HCT116 (cell line): ENCODE data around the gene KRTAP16-1. TPM values are rescaled to one million over a fixed set of nuclear protein-coding genes. Genes with fewer than 3 reads are reported as not detected.

ENCODE experiments used
- ATAC-seq: fragments of 200-7000 bp; cut with Tn5 transposase; 2 replicates; pipeline ENCODE4 v1.9.1; 2020; ENCODE audit warnings: mild to moderate bottlenecking, moderate library complexity
- BruUV-seq: library from RNA; stranded (reverse); fragments of 400-500 nt; replicated peaks from 2 replicates; lab custom pipeline; 2021; lab: Mats Ljungman, UMichigan
- CTCF ChIA-PET: fragments of 300-600 bp; sonication (Branson Sonifier 250); formaldehyde crosslinking; loops from one replicate; lab custom pipeline; 2021; ENCODE audit warnings: antibody characterized with exemption; lab: Charles Lee
- POLR2A ChIA-PET: fragments of 300-600, 350-600 bp; sonication (Branson Sonifier 250); formaldehyde crosslinking; loops from one replicate; lab custom pipeline; 2021; ENCODE audit warnings: antibody characterized with exemption; lab: Charles Lee
- RAD21 ChIA-PET, 2 experiments: fragments of 300-600 bp; sonication (Branson Sonifier 250); formaldehyde crosslinking; loops; one replicate each; lab custom pipeline; 2023; ENCODE audit warnings: low total read pairs in 2 of 2; ENCODE audit not compliant: uncharacterized antibody in 2 of 2, unreplicated experiment in 2 of 2, low non-redundant PET in 1 of 2; lab: Charles Lee
- DNase-seq: peaks from one replicate; pipeline ENCODE4 v3.0.0-alpha.2; 2010; ENCODE audit warnings: low read depth, low spot score
- H2AFZ ChIP-seq: fragments of 200-600 bp; shearing (Covaris generic), sonication (generic); 2 replicates; pipeline ENCODE4 v1.6.1; 2017; ENCODE audit warnings: low read depth, mixed run types, mixed read lengths, antibody characterized with exemption, low read length; ENCODE audit not compliant: poor library complexity, severe bottlenecking
- H3K27ac ChIP-seq: 2 replicates; pipeline ENCODE4 v1.5.1; 2012; ENCODE audit warnings: low read depth, low read length
- H3K27me3 ChIP-seq: fragments of 200-600 bp; sonication (generic); 2 replicates; pipeline ENCODE4 v1.6.1; 2016; ENCODE audit warnings: mixed run types, low read length, mixed read lengths; ENCODE audit not compliant: insufficient read depth
- H3K36me3 ChIP-seq, 2 experiments: fragments of 200-500 bp in 1 of 2; fragments of 200-600 bp in 1 of 2; sonication (Bioruptor generic) in 1 of 2; sonication (generic) in 1 of 2; 2 replicates each; pipeline versions ENCODE4 v1.5.1 to v1.6.1; 2014 to 2016; ENCODE audit warnings: low read length in 2 of 2, inconsistent platforms in 1 of 2, mixed read lengths in 1 of 2, mixed run types in 1 of 2; ENCODE audit not compliant: insufficient read depth in 2 of 2, control insufficient read depth in 1 of 2
- H3K4me1 ChIP-seq, 2 experiments: fragments of 200-600 bp in 1 of 2; sonication (generic) in 1 of 2; 2 replicates each; pipeline versions ENCODE4 v1.5.1 to v1.6.1; 2012 to 2017; ENCODE audit warnings: low read length in 2 of 2, inconsistent platforms in 1 of 2, mild to moderate bottlenecking in 1 of 2, mixed read lengths in 1 of 2, mixed run types in 1 of 2, moderate library complexity in 1 of 2; ENCODE audit not compliant: insufficient read depth in 2 of 2, control insufficient read depth in 1 of 2
- H3K4me2 ChIP-seq: fragments of 200-600 bp; sonication (generic); 2 replicates; pipeline ENCODE4 v1.6.1; 2017; ENCODE audit warnings: mixed run types, low read length, mixed read lengths
- H3K4me3 ChIP-seq, 2 experiments: fragments of 200-600 bp in 1 of 2; sonication (generic) in 1 of 2; replicated peaks in 1 of 2; 2 replicates each; pipeline ENCODE4 v1.5.1; 2011 to 2016; ENCODE audit warnings: low read length in 2 of 2, control low read depth in 1 of 2, low read depth in 1 of 2, mild to moderate bottlenecking in 1 of 2, mixed read lengths in 1 of 2, mixed run types in 1 of 2
- H3K79me2 ChIP-seq: fragments of 200-600 bp; sonication (generic); 2 replicates; pipeline ENCODE4 v1.6.1; 2017; ENCODE audit warnings: mild to moderate bottlenecking, mixed run types, low read length, moderate library complexity, mixed read lengths; ENCODE audit not compliant: insufficient read depth
- H3K9ac ChIP-seq: fragments of 200-600 bp; sonication (generic); 2 replicates; pipeline ENCODE4 v1.6.1; 2016; ENCODE audit warnings: low read length, mixed read lengths
- H3K9me2 ChIP-seq: fragments of 200-600 bp; sonication (generic), shearing (Covaris generic); 2 replicates; pipeline ENCODE4 v1.6.1; 2017; ENCODE audit warnings: mixed run types, mild to moderate bottlenecking, moderate library complexity; ENCODE audit not compliant: insufficient read depth
- H3K9me3 ChIP-seq, 2 experiments: fragments of 200-500 bp in 1 of 2; fragments of 200-600 bp in 1 of 2; sonication (Bioruptor generic) in 1 of 2; sonication (generic) in 1 of 2; 2 replicates each; pipeline ENCODE4 v1.6.1; 2014 to 2017; ENCODE audit warnings: low read length in 2 of 2, mixed read lengths in 2 of 2, inconsistent platforms in 1 of 2, low read depth in 1 of 2, mild to moderate bottlenecking in 1 of 2, mixed run types in 1 of 2, moderate library complexity in 1 of 2; ENCODE audit not compliant: control insufficient read depth in 1 of 2, insufficient read depth in 1 of 2
- H4K20me1 ChIP-seq: fragments of 200-600 bp; sonication (generic), shearing (Covaris generic); 2 replicates; pipeline ENCODE4 v1.6.1; 2017; ENCODE audit warnings: mixed run types, mild to moderate bottlenecking, moderate library complexity; ENCODE audit not compliant: insufficient read depth
- ATF3 ChIP-seq: IDR thresholded peaks from 2 replicates; pipeline ENCODE4 v1.6.1; 2012
- CEBPB ChIP-seq: IDR thresholded peaks from 2 replicates; pipeline ENCODE4 v1.6.1; 2012; ENCODE audit warnings: low read depth
- ELF1 ChIP-seq: IDR thresholded peaks from 2 replicates; pipeline ENCODE4 v1.6.1; 2012; ENCODE audit warnings: low read depth, borderline replicate concordance
- EZH2 ChIP-seq: fragments of 200-600 bp; sonication (generic); IDR thresholded peaks from 2 replicates; pipeline ENCODE4 v1.6.1; 2017; ENCODE audit warnings: antibody characterized with exemption, mixed run types
- FOSL1 ChIP-seq: IDR thresholded peaks from 2 replicates; pipeline ENCODE4 v1.6.1; 2012; ENCODE audit warnings: low read depth
- JUND ChIP-seq: IDR thresholded peaks from 2 replicates; pipeline ENCODE4 v1.6.1; 2012
- MAX ChIP-seq: IDR thresholded peaks from 2 replicates; pipeline ENCODE4 v1.6.1; 2012
- POLR2A ChIP-seq: IDR thresholded peaks from 2 replicates; pipeline ENCODE4 v1.7.0; 2011; ENCODE audit warnings: borderline replicate concordance; ENCODE audit not compliant: insufficient read depth, insufficient read length; ENCODE audit errors: extremely low read depth
- POLR2AphosphoS5 ChIP-seq: IDR thresholded peaks from 2 replicates; pipeline ENCODE4 v1.6.1; 2011; ENCODE audit warnings: mild to moderate bottlenecking, low read depth, low read length, moderate library complexity
- RAD21 ChIP-seq: IDR thresholded peaks from 2 replicates; pipeline ENCODE4 v1.6.1; 2012; ENCODE audit warnings: low read depth, mild to moderate bottlenecking
- SIN3A ChIP-seq: IDR thresholded peaks from 2 replicates; pipeline ENCODE4 v1.6.1; 2012; ENCODE audit warnings: low read depth
- TCF7L2 ChIP-seq: IDR thresholded peaks from 2 replicates; pipeline ENCODE4 v1.7.0; 2011; ENCODE audit warnings: borderline replicate concordance, inconsistent platforms; ENCODE audit not compliant: insufficient read depth, insufficient read length; ENCODE audit errors: extremely low read depth
- ZBTB33 ChIP-seq: IDR thresholded peaks from 2 replicates; pipeline ENCODE4 v1.6.1; 2011; ENCODE audit warnings: mild to moderate bottlenecking, low read length, moderate library complexity; ENCODE audit not compliant: insufficient replicate concordance; ENCODE audit errors: extremely low read depth
- ZFX ChIP-seq: fragments of 450-650 bp; IDR thresholded peaks from 2 replicates; pipeline ENCODE4 v1.6.1; 2017
- ZNF274 ChIP-seq: fragments of 200-500 bp; sonication (Bioruptor generic); IDR thresholded peaks from 2 replicates; pipeline ENCODE4 v1.6.1; 2014; ENCODE audit warnings: mild to moderate bottlenecking, low read depth, low read length, inconsistent platforms
- intact Hi-C: fragments of 100-400 bp; cut with micrococcal nuclease; formaldehyde crosslinking; loops from 2 replicates; pipeline ENCODE4 v1.10.0; 2022
- total RNA-seq: library from RNA; stranded (reverse); gene quantifications from one replicate; pipeline ENCODE4 v1.2.1, GENCODE V29; 2021; ENCODE audit not compliant: unreplicated experiment
- TF ChIP-seq, protein P1 (sequence below): IDR thresholded peaks from 2 replicates; pipeline ENCODE4 v1.6.1; 2012; ENCODE audit warnings: low read depth

KRTAP16-1 gene
- total RNA-seq, 1 experiment from 2014 or later: not detected

- no peak for ATAC-seq
- H3K9me3 ChIP-seq: no peaks in the 10 kb centered on the region; a peak in 1 of 4 replicates
- no peak overlapping the region for H3K4me2 ChIP-seq
- no peak overlapping the region for H3K4me3 ChIP-seq
- H3K27ac ChIP-seq: no peak overlapping the region
- TF ChIP-seq EZH2 (no peak), RAD21 (no peak), ATF3 (no peak), TCF7L2 (no peak), POLR2A (no peak), POLR2AphosphoS5 (no peak), SIN3A (no peak), MAX (no peak), ZNF274 (no peak), JUND (no peak), FOSL1 (no peak), ELF1 (no peak), ZFX (no peak), ZBTB33 (no peak), CEBPB (no peak)
- TF ChIP-seq, protein P1, sequence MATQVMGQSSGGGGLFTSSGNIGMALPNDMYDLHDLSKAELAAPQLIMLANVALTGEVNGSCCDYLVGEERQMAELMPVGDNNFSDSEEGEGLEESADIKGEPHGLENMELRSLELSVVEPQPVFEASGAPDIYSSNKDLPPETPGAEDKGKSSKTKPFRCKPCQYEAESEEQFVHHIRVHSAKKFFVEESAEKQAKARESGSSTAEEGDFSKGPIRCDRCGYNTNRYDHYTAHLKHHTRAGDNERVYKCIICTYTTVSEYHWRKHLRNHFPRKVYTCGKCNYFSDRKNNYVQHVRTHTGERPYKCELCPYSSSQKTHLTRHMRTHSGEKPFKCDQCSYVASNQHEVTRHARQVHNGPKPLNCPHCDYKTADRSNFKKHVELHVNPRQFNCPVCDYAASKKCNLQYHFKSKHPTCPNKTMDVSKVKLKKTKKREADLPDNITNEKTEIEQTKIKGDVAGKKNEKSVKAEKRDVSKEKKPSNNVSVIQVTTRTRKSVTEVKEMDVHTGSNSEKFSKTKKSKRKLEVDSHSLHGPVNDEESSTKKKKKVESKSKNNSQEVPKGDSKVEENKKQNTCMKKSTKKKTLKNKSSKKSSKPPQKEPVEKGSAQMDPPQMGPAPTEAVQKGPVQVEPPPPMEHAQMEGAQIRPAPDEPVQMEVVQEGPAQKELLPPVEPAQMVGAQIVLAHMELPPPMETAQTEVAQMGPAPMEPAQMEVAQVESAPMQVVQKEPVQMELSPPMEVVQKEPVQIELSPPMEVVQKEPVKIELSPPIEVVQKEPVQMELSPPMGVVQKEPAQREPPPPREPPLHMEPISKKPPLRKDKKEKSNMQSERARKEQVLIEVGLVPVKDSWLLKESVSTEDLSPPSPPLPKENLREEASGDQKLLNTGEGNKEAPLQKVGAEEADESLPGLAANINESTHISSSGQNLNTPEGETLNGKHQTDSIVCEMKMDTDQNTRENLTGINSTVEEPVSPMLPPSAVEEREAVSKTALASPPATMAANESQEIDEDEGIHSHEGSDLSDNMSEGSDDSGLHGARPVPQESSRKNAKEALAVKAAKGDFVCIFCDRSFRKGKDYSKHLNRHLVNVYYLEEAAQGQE: no peak
- no peaks in the 10 kb centered on the region for H3K27me3 ChIP-seq
- ChIA-PET CTCF (no interaction called here), POLR2A (no interaction called here), RAD21 (no interaction called here)
- H4K20me1 ChIP-seq: no peaks in the 10 kb centered on the region
- H3K4me1 ChIP-seq: no peaks in the 10 kb centered on the region
- no peaks in the 10 kb centered on the region for H3K9me2 ChIP-seq
- H3K79me2 ChIP-seq: no peaks in the 10 kb centered on the region
- intact Hi-C loops: no loop called here
- no peak overlapping the region for H3K9ac ChIP-seq
- no TSS peak for BruUV-seq
- no peak for DNase-seq
- no peak overlapping the region for H2AFZ ChIP-seq
- H3K36me3 ChIP-seq: no peaks in the 10 kb centered on the region
These were observed 24.6 kb downstream of the KRTAP16-1 start for GRCh38 chr17:41284546-41284945.
